Activated CD4-positive, alpha-beta T cell treated with anti-CD3 and anti-CD28 coated beads, Interleukin-2, Interleukin-4, amounts not matched to agents 100 ng/mL and 50 ng/mL, durations not matched to agents 16 hours and 8 hours (primary cell): ENCODE results near the gene TMEM9.
A peak's percentile ranks its signal among the peaks of the same experiment; 100 is the strongest.

Experiments used
- DNase-seq: peaks from one replicate; pipeline ENCODE4 v3.0.0-alpha.2; 2020; ENCODE audit warnings: low spot score

The TMEM9 gene

DNA sequence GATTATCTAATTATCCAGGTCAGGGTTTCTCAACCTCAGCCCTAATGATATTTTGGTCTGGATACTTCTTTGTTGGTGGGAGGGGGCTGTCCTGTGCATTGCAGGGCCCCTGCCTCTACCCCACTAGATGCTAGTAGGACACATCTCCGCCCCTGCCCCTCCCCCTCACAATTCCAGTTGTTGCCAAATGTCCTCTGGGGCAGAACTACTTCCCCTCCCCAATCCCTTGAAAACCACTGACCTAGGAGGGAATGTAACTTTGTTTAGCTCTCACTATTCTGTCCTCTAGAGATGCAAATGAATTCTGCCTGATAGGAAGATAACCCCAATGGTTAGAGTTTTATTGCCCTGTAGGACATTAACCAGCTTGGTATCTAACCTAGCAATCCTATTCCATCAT, 50.1 kb downstream of the TMEM9 start:
- DNase-seq = no peak

GRCh38 chr1:201103666-201104065, 50.6 kb downstream of the TMEM9 start:
- DNase-seq = no peak

- DNase-seq = no peak
These were observed 53.9 kb downstream of the TMEM9 start for GRCh38 chr1:201100169-201100930.

DNA sequence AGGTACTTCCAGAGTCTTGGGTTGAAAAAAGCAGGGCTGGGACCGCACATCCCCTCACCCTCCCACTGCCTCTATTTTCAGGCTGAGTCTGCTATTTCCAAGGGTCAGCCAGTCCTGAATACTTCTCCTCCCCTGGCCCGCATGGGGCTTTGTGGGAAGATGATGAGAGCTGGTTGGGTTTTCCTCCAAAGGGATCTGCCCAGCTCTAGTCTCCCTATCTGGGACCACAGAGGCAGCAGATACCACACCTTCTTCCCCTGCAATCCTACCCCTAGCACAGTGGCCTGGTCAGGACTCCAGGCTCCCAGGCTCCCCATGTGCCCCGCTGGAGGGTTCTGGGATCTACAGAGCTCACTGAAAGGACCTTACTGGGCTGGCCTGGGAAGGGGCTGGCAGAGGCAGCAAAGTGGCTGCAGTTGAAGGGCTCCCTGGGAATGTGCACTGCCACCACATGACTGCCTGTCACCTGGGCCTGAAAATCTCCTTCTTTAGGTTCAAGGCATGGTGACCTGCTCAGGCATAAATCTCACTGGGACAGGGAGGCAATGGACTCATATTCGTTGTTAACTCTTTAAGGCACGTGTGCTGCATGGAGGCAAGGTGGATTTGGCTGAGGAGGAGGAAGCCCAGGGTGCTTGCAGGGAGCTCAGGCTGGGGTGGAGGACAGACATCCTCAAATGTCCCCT, 55.1 kb downstream of the TMEM9 start:
- DNase-seq = no peak

GRCh38 chr1:201096977-201097856, 57.1 kb downstream of the TMEM9 start:
- DNase-seq = no peak

- DNase-seq = no peak
These were observed 58.2 kb downstream of the TMEM9 start for GRCh38 chr1:201096041-201096461.

GRCh38 chr1:201095581-201095980, 58.7 kb downstream of the TMEM9 start:
- no peak for DNase-seq

GRCh38 chr1:201094832-201095231, 59.4 kb downstream of the TMEM9 start:
- DNase-seq = no peak

- no peak for DNase-seq
These were observed 60.3 kb downstream of the TMEM9 start for GRCh38 chr1:201093962-201094361.

DNA sequence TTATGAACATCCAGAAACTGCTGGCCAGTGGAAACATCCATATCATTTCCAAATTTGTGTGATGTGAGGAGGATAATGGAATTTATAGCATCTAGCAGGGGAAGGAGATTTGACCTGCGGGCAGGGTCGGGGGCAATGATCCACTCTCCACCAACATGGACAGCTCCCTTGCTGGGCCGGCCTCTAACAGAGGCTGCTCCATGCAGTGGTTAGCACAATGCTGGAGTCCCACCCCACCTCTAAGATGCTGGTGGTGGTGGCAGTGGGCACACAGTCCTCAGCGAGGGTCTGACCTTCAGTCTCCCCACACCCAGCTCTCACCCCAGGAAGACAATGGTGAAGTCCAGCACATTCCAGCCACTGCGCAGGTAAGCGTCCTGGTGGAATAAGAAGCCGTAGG, 60.7 kb downstream of the TMEM9 start:
- DNase-seq = no peak

- no peak for DNase-seq
These were observed 61.5 kb downstream of the TMEM9 start for GRCh38 chr1:201092738-201093137.

- DNase-seq = no peak
These were observed 63.0 kb downstream of the TMEM9 start for GRCh38 chr1:201091256-201091655.

DNA sequence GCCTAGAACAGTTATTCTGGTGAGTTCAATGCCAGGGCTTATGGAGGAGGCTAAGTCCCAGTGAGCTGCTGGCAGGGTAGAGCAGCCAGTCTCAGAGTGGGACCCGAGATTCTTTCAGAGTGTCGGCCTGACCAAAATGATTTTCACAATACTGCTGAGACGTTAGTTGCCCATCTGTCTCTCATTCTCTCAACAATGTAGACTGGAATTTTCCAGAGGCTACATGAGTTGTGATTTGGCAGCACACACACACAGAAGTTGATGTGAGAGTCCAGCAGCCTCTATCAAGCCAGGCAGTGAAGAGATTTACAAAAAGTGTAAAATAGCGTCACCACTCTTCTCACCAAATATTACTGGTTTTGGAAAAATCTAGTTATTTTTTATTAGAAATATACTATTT, 63.7 kb downstream of the TMEM9 start:
- DNase-seq = no peak

GRCh38 chr1:201089596-201089995, 64.7 kb downstream of the TMEM9 start:
- DNase-seq = no peak

DNA sequence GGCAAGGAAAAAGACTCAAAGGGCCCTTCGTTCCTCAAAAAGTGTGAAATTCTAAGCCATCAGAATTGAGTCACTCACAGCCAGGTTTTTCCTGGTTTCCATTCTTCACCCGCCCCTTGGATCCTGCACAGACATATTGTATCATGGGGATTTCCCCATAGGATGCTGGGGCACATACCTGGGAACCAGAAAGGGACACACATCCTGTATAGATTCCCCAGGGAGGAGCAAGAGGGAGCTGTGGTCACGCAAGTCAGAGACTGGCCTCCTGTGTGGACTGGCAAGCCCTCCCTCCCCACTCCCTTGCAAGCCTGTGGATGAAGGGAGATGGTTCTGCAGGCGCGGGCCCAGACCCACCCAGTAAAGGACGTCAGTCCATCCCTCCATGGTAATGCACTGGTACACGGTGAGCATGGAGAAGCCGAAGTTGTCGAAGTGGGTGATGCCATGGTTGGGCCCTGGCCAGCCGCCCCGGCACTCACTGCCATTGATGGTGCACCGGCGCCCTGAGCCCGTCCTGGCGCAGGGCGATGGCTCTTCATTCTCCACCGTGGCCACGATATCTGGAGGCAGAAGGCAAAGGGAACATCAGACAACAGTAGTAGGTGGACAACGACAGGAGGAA, 65.3 kb downstream of the TMEM9 start:
- DNase-seq = no peak

- no peak for DNase-seq
These were observed 65.9 kb downstream of the TMEM9 start for GRCh38 chr1:201088395-201088794.

DNA sequence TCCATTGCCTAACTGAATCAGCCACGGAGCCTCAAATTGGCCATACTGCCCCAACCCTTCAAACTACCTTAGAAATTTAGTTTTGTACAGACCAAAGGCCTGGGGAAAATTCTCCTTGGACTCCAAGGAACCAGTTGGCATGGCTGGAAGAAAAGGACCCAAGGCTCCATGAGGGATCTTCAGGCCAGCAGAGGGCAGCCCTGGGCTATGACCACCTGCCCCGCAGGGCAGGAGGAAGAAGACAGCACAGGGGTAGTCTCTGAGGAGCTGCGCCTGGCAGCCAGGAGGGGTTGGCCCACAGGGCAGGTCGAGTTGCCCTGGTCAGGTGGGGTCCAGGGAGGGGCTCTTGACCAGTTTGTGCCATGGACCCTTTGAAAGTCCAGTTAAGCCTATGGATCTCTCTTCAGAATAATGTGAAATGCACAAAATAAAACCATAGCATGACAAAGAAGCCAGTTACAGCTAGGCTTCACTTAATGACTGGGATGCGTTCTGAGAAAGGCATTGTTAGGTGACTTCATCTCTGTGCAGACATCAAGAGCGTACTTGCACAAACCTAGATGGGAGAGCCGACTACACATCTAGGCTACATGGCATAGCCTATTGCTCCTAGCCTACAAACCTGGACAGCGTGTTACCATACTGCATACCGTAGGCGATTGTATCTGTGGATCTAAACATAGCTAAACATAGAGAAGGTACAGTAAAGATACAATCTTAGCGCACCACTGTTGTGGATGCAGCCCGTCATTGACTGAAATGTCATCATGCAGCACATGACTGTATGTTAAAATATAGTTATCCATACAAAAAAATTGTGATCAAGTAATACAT, 68.2 kb downstream of the TMEM9 start:
- peak; percentile 17 for DNase-seq
